GM23338 (cell line): ENCODE measurements around the gene PLOD2. TPM values are rescaled to one million over a fixed set of nuclear protein-coding genes. Genes with fewer than 3 reads are reported as not detected.

Experiments
- EZH2 ChIP-seq: fragments of 200-600 bp; sonication (generic); IDR thresholded peaks from one replicate; pipeline ENCODE4 v1.8.0; 2017; ENCODE audit warnings: antibody characterized with exemption, mild to moderate bottlenecking, low read depth; ENCODE audit not compliant: unreplicated experiment
- NANOG ChIP-seq: IDR thresholded peaks from 2 replicates; pipeline ENCODE4 v1.6.1; 2016; ENCODE audit warnings: antibody characterized with exemption, borderline replicate concordance
- STAT1 ChIP-seq: IDR thresholded peaks from one replicate; pipeline ENCODE4 v1.6.1; 2016; ENCODE audit warnings: antibody characterized with exemption; ENCODE audit not compliant: unreplicated experiment
- ZNF114 ChIP-seq: fragments of 250-450 bp; sonication (Bioruptor Pico); IDR thresholded peaks from 2 replicates; pipeline ENCODE4 v1.5.0; 2020; ENCODE audit warnings: mild to moderate bottlenecking, moderate library complexity
- ZNF331 ChIP-seq: fragments of 250-450 bp; sonication (Bioruptor Pico); IDR thresholded peaks from 2 replicates; pipeline ENCODE4 v1.5.0; 2020; ENCODE audit warnings: low read depth, mild to moderate bottlenecking, moderate library complexity
- polyA plus RNA-seq: library from polyadenylated mRNA; unstranded; fragments of >200 nt; fragmentation: Nextera tagmentation; extraction: Ambion mirVana; gene quantifications from 2 replicates; pipeline ENCODE4 v1.2.1, GENCODE V29; 2016
- total RNA-seq: library from RNA; depleted of rRNA; stranded (reverse); fragments of >200 nt; shearing (Covaris generic); gene quantifications from 2 replicates; pipeline ENCODE4 v1.2.3, GENCODE V29; 2014
- TF ChIP-seq, protein P1 (sequence below): fragments of 250-450 bp; sonication (Bioruptor Pico); IDR thresholded peaks from 2 replicates; pipeline ENCODE4 v1.5.0; 2020; ENCODE audit warnings: mild to moderate bottlenecking, moderate library complexity
- TF ChIP-seq, protein P2 (sequence below): IDR thresholded peaks from one replicate; pipeline ENCODE4 v1.6.1; 2018; ENCODE audit warnings: antibody characterized with exemption; ENCODE audit not compliant: unreplicated experiment

PLOD2 gene
- total and polyA plus RNA-seq, 2 experiments from 2014 or later: 26.7 to 30.5 TPM

DNA sequence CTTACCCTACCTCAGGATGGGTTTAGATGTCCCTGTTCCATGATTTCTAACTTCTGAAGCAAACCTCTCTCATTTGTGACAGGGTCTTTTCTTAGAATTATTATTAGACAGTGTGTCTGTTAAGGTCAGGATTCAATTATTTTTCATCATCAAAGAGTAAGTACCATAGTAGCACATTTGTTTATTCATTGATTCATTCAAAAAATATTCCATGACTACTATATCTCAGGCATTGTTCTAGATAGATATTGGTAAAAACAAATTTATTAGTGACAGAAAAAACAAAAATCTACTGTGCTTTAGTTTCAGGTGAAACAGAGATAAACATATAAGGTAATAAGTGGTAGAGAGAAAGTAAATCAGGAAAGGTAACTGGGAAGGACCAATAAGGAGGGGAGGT is 3.5 kb upstream of the PLOD2 start (continued):
- TF ChIP-seq, protein P1, sequence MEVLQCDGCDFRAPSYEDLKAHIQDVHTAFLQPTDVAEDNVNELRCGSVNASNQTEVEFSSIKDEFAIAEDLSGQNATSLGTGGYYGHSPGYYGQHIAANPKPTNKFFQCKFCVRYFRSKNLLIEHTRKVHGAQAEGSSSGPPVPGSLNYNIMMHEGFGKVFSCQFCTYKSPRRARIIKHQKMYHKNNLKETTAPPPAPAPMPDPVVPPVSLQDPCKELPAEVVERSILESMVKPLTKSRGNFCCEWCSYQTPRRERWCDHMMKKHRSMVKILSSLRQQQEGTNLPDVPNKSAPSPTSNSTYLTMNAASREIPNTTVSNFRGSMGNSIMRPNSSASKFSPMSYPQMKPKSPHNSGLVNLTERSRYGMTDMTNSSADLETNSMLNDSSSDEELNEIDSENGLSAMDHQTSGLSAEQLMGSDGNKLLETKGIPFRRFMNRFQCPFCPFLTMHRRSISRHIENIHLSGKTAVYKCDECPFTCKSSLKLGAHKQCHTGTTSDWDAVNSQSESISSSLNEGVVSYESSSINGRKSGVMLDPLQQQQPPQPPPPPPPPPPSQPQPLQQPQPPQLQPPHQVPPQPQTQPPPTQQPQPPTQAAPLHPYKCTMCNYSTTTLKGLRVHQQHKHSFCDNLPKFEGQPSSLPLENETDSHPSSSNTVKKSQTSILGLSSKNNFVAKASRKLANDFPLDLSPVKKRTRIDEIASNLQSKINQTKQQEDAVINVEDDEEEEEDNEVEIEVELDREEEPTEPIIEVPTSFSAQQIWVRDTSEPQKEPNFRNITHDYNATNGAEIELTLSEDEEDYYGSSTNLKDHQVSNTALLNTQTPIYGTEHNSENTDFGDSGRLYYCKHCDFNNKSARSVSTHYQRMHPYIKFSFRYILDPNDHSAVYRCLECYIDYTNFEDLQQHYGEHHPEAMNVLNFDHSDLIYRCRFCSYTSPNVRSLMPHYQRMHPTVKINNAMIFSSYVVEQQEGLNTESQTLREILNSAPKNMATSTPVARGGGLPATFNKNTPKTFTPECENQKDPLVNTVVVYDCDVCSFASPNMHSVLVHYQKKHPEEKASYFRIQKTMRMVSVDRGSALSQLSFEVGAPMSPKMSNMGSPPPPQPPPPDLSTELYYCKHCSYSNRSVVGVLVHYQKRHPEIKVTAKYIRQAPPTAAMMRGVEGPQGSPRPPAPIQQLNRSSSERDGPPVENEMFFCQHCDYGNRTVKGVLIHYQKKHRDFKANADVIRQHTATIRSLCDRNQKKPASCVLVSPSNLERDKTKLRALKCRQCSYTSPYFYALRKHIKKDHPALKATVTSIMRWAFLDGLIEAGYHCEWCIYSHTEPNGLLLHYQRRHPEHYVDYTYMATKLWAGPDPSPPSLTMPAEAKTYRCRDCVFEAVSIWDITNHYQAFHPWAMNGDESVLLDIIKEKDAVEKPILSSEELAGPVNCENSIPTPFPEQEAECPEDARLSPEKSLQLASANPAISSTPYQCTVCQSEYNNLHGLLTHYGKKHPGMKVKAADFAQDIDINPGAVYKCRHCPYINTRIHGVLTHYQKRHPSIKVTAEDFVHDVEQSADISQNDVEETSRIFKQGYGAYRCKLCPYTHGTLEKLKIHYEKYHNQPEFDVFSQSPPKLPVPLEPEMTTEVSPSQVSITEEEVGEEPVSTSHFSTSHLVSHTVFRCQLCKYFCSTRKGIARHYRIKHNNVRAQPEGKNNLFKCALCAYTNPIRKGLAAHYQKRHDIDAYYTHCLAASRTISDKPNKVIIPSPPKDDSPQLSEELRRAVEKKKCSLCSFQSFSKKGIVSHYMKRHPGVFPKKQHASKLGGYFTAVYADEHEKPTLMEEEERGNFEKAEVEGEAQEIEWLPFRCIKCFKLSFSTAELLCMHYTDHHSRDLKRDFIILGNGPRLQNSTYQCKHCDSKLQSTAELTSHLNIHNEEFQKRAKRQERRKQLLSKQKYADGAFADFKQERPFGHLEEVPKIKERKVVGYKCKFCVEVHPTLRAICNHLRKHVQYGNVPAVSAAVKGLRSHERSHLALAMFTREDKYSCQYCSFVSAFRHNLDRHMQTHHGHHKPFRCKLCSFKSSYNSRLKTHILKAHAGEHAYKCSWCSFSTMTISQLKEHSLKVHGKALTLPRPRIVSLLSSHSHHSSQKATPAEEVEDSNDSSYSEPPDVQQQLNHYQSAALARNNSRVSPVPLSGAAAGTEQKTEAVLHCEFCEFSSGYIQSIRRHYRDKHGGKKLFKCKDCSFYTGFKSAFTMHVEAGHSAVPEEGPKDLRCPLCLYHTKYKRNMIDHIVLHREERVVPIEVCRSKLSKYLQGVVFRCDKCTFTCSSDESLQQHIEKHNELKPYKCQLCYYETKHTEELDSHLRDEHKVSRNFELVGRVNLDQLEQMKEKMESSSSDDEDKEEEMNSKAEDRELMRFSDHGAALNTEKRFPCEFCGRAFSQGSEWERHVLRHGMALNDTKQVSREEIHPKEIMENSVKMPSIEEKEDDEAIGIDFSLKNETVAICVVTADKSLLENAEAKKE (CRISPR knock-in tag): no peak
- TF ChIP-seq, protein P2, sequence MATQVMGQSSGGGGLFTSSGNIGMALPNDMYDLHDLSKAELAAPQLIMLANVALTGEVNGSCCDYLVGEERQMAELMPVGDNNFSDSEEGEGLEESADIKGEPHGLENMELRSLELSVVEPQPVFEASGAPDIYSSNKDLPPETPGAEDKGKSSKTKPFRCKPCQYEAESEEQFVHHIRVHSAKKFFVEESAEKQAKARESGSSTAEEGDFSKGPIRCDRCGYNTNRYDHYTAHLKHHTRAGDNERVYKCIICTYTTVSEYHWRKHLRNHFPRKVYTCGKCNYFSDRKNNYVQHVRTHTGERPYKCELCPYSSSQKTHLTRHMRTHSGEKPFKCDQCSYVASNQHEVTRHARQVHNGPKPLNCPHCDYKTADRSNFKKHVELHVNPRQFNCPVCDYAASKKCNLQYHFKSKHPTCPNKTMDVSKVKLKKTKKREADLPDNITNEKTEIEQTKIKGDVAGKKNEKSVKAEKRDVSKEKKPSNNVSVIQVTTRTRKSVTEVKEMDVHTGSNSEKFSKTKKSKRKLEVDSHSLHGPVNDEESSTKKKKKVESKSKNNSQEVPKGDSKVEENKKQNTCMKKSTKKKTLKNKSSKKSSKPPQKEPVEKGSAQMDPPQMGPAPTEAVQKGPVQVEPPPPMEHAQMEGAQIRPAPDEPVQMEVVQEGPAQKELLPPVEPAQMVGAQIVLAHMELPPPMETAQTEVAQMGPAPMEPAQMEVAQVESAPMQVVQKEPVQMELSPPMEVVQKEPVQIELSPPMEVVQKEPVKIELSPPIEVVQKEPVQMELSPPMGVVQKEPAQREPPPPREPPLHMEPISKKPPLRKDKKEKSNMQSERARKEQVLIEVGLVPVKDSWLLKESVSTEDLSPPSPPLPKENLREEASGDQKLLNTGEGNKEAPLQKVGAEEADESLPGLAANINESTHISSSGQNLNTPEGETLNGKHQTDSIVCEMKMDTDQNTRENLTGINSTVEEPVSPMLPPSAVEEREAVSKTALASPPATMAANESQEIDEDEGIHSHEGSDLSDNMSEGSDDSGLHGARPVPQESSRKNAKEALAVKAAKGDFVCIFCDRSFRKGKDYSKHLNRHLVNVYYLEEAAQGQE: no peak
- TF ChIP-seq EZH2 (no peak), STAT1 (no peak), ZNF114 (CRISPR knock-in tag) (no peak), NANOG (no peak), ZNF331 (CRISPR knock-in tag) (no peak)
